ENCODE results near the gene RPS16. TPM values are rescaled to one million over a fixed set of nuclear protein-coding genes. Genes with fewer than 3 reads are reported as not detected.

The RPS16 gene
- total RNA-seq, 1 donor from 2014 or later = 802 TPM

DNA sequence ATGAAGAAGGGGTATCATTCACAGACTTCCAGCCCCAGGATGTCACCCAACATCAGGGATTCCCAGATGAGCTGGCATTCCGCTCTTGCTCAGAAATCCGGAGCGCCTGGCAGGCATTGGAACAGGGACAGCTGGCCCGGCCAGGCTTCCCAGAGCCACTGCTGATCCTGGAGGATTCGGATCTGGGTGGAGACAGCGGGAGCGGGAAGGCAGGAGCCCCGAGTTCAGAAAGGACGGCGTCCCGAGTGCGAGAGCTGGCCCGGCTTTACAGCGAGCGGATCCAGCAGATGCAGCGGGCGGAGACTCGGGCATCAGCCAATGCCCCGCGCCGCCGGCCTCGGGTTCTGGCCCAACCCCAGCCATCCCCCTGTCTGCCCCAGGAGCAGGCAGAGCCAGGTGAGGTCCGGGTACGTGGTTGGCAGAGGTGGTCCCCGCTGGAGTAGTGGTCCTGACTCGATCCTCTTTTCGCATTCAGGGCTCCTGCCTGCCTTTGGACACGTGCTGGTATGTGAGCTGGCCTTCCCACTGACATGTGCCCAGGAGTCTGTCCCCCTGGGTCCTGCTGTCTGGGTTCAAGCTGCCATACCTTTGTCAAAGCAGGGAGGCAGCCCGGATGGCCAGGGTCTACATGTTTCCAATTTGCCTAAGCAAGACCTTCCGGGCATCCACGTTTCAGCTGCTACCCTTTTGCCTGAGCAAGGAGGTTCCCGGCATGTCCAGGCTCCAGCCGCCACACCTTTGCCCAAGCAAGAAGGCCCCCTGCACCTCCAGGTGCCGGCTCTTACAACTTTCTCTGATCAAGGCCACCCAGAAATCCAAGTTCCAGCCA, 12.3 kb downstream of the RPS16 start:
- no peak for DNase-seq (ENCODE audit: extremely low read depth, low read depth, low spot score)

DNA sequence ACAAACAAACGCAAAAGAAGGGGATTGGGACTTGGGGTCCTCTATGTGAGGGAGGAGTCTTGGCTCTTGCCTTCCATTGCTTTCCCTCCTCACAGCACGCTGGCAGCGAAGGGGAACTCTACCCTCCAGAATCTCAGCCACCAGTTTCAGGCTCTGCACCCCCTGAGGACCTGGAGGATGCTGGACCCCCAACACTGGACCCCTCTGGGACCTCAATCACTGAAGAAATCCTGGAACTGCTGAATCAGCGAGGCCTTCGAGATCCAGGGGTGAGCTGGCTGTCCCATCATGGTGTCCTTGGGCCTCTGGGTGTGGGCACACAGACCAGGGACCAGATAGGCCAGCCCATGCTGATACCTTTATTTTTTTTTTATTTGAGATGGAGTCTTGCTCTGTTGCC, 13.7 kb downstream of the RPS16 start:
- DNase-seq (ENCODE audit: extremely low read depth, low read depth, low spot score) = no peak

DNA sequence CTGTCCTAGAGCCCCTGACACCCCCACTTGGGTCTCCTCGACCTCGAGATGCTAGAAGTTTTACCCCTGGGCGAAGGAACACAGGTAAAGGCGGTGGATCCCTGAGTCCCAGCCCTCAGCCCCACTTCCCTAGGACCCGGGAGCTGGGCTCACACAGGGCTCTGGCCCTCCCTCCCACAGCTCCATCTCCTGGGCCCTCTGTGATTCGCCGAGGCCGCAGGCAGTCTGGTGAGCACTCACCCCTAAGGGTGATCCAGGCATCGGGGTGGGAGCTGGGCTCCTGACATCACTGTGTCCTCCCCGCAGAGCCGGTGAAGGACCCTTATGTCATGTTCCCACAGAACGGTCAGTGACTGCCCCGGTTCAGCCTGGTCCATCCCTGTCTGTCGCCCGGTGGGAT, 15.0 kb downstream of the RPS16 start:
- no peak for DNase-seq (ENCODE audit: extremely low read depth, low read depth, low spot score)

DNA sequence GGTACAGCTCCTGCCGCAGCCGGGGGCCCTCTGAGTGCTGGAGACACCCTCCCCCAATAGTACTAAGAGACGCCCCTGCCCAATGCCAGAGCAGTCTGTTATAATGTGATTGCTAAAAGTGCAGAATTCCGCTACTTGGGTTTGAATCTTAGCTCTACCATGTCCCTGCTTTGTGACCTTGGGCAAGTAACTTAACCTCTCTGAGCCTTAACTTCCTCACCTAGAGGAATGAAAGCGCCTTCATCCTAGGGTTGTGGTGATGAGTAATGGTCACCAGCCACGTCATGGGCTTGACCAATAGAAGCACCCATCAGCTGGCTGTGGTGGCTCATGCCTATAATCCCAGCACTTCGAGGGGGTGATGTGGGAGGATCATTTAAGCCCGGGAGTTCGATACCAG, 16.7 kb downstream of the RPS16 start:
- DNase-seq (ENCODE audit: extremely low read depth, low read depth, low spot score) = no peak

DNA sequence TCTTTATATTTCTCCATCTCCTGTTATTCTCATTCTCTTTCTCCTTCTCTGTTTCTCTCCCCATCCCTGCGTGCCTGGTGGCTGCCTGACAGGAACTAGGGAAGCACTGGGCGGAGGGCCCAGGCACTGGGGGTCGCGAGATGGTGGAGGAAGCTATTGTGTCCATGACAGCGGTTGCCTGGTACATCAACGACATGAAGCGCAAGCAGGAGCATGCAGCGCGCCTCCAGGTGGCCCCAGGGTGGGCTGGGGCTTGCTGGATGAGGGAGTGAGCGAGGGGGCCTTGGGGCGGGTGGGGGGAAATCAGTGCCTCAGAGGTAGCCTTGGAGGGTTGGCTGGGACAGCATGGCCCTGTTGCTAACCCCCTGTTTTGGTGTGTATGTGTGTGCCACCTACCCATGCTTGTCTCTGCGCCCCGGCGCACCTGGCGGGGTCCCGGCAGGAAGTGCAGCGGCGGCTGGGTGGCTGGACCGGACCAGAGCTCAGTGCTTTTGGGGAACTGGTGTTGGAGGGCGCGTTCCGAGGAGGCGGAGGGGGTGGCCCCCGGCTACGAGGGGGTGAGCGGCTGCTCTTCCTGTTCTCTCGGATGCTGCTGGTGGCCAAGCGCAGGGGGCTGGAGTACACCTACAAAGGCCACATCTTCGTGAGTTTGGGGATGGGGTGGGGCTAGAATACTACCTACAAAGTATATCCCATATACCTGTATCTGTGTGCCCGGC, 18.1 kb downstream of the RPS16 start:
- DNase-seq (ENCODE audit: extremely low read depth, low read depth, low spot score) = no peak

DNA sequence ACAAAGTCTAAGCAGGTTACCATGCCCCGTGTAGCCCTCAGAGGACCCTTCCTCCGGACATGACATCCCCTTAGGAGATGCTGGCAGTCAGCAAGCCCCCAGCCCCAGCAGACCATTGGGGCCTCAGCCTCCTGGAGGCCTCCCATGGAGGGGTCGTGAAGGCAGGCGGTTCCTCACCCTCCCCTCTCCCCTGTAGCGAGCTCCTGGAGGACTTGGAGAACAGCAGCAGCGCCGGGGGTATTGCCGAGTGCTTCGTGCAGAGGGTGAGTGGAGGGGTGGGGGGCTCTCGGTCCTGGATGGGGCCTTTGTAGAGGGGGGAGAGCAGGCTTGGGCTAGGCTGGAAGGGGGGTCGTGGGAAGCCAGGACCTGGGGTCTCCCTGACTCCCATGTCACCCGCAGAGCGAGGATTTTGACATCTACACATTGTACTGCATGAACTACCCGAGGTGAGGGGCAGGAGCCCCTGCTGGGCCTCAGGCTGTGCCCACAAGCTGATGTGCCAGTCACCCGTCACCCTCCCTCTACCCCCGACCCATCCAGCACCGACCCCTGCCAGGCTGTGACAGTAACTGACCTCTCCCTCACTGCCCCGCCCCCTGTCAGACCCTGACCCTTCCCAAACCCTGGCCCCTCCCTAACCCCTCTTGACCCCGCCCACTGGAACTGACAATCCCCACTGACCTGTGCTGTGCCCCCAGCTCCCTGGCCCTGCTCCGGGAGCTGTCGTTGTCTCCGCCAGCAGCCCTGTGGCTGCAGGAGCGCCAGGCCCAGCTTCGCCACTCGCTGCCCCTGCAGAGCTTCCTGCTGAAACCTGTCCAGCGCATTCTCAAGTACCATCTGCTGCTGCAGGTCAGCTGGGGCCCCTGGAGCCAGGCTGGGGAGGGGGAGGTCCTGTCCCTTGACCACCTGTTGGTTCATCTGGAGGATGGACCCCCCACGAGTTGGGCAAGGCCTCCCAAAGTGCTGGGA, 19.3 kb downstream of the RPS16 start:
- no peak for DNase-seq (ENCODE audit: extremely low read depth, low read depth, low spot score)

DNA sequence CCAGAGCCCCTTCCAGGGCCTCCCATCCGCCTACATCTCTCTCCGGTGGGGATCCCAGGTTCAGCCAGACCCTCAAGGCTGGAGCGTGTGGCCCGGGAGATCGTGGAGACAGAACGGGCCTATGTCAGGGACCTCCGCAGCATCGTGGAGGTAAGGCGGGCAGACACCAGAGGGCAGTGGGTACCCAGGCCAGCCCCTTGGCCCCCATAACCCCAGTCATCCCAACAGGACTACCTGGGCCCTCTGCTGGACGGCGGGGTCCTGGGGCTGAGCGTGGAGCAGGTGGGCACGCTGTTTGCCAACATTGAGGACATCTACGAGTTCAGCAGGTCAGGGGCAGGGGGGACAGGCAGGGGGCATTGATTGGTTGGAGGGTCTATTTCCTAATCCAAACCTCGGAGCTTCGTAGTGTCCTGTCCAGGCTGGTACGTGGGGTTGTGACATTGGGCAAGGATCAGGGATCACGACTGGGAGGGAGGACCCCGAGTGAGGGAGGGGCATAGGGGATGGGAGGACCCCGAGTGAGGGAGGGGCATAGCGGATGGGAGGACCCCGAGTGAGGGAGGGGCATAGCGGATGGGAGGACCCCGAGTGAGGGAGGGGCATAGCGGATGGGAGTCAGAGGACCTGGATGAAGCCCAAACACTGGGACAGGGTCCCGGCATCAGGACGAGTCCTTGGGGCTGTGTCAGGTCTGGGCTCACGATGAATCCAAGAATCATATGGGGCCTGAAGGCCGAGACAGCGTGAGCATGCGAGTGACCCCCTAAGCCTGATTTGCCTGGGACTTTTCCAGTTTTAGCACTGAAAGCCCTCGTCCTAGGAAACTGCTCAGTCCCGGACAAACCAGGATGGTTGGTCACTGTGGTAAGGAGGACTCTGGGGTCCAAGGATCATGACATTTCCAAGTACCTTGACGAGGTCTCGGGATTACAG, 20.4 kb downstream of the RPS16 start:
- no peak for DNase-seq (ENCODE audit: extremely low read depth, low read depth, low spot score)

DNA sequence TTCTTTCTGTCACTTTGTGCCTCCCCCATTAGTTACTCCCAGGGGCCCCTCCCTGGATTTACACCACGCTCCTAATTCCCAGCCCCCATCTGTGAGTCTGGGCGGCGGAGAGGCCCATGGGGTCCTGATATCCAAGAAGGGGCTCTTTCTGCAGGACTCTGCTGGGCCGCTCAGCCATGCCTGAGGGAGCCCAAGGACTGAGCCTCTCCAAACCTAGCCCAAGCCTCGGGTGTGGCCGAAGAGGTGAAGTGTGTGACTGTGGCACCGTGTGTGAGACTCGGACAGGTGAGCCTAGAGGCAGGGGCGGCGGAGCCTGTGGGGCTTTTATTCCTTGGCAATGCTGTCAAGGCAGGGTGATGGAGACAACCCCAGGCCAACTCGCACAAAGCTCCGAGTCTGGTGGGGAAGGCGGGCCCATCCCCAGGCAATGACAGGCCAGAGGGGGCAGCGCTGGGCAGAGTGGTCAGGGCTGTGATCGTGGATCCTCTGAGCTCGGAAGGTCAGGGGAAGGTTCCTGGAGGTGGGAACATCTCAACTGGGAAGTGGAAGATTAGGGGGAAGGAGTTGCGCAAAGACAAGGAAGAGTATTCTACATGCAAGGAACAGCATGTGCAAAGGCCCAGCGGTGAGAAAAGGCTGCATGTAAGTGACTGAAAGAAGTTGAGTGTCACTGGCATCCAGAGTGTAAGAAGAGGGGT, 21.7 kb downstream of the RPS16 start:
- no peak for DNase-seq (ENCODE audit: extremely low read depth, low read depth, low spot score)

DNA sequence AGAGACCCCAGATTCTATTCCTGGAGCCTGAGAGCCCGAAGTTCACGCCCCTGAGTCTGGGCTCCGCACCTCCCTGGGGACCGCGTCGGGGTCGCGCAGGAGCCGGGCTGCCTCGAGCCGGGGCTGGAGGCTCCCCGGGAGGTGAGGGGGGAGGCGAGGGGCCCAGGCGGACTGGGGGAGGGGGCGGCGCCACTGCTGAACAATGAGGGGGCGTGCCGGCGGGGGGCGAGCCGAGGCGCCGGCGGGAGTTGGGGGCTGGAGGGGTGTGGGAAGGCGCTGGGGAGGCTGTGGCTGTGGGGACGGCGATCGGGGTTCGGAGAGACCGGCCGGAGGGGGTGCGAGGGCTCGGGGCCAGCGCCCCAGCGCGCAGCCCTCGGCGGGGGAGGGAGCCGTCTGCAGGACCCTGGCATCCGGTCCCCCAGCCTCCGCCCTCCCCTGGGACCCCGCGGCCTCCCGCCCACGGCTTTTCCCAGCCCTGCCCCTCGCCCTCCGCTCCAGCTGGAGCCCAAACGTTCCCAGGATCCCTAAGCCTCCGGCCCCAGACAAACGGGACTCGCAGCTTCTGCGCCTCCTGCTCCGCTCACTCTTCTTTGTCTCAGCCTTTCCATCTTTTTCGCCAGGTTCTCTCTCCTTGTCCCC, 22.4 kb downstream of the RPS16 start:
- no peak for DNase-seq (ENCODE audit: extremely low read depth, low read depth, low spot score)

DNA sequence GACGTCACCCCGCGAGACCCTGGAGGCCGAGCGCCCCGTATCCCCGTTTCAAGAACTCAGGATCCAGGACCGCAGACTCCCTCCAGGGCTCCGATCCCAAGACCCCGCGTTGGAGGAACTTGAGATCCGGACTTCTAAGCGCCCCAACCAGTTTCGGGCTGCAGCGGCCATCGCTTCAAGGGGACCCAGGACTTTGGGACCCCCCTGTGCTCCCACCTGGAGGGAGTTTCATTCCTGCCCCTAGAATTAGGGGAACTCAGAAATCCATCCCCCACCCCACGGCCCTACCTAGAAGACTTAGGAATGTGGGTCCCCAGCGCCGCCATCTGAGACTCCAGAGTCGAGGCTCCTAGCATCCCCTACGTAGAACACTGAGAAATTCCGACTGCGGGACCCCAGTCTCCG, 22.9 kb downstream of the RPS16 start:
- DNase-seq (ENCODE audit: extremely low read depth, low read depth, low spot score) = no peak

DNA sequence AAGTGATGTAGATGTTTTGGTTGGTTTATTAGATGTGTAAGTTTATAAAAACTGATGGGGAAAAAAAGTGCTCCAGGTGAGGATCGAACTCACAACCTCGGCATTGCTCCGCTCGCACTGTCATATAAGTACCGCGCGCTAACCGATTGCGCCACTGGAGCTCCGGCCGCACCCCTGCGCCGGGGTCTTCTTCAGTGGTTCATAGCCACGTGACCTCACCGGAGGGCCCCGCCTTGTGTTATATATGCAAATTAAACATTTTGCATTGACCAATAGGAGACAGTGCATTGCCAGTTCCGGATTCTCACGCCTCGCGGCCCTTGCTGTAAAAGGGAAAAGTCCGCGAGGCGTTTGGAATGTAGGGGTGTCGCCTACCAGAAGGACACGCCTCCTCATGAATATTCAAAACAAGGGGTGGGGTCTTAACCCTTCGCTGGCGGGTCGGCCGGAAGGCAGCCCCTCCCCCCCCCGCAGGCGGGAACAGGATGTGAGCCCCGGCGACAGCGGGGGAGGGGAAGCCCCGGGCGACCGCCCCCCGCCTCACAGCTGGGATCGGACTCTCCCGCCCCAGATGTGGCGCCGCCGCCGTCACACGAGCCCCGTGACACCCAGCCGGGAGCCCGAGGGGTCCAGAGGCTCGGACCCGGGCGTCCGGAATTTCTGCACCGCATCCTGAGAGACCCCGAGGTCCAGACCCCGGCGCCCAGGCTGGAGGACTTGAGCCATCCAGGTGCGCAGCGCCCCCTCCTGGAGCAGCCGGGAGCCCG, 23.5 kb downstream of the RPS16 start, which contains the start of gene PLEKHG2:
PLEKHG2 (plus strand) TSS at position 570 of the 767 bp plus-strand sequence. CDS start 1,418 bp downstream, outside the sequence.
- peak; percentile 95 for DNase-seq (ENCODE audit: extremely low read depth, low read depth, low spot score)

DNA sequence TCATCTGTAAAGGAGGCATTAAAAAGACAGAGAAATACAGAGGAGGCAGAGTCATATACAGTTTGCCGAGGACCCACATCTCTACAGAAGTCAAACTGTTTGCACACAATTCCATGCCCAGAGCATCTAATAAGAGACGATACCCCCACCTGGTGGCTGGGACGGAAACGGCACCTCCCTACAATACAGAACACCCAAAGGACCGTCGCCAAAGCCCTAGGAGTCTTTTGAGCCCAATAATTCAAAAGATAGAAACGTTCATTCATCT, 24.0 kb downstream of the RPS16 start:
- DNase-seq (ENCODE audit: extremely low read depth, low read depth, low spot score) = no peak

DNA sequence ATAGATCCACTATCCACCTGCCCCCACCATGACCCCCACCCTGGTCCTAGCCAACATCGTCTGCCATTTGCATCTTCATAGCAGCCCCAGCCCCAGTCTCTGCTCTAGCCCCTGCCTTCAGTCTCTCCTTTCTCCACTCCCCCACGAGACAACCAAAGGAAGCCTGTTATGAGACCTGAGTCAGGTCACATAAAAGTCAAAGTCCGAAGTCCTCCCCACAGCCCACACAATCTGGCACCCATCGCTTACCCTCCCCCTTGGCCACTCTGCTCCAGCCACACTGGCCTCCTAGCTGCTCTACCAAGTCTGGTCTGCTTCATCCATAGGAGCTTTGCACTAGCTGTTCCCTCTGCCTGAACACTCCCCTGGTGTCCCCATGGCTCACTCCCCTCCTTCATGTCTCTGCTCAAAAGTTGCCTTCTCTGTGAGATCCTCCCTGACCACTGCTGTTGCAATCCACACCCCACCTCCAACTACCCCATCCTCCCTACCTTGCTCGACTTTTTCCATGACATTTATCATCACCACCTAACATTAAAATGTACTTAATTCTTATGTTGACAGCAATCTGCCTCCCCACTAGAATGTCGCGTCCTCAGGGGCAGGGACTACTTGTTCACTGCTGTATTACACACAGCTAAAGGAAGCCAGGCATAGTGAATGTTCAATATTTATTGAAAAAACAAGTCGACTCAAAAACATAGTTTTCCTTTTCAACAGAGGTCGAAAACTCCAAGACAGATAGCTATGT, 24.5 kb downstream of the RPS16 start:
- no peak for DNase-seq (ENCODE audit: extremely low read depth, low read depth, low spot score)

DNA sequence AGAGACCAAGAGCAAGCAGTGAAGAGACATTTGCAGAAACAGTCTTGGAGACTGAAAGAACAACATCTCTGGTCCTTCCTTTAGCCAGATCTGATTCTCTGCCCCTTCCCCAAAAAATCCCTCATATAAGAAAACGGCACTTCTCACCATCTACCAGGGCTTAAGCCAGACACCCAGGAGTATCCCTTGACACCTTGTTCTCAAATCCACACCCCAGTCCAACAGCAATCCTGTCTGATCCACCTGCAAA, 25.0 kb downstream of the RPS16 start:
- DNase-seq (ENCODE audit: extremely low read depth, low read depth, low spot score) = no peak

DNA sequence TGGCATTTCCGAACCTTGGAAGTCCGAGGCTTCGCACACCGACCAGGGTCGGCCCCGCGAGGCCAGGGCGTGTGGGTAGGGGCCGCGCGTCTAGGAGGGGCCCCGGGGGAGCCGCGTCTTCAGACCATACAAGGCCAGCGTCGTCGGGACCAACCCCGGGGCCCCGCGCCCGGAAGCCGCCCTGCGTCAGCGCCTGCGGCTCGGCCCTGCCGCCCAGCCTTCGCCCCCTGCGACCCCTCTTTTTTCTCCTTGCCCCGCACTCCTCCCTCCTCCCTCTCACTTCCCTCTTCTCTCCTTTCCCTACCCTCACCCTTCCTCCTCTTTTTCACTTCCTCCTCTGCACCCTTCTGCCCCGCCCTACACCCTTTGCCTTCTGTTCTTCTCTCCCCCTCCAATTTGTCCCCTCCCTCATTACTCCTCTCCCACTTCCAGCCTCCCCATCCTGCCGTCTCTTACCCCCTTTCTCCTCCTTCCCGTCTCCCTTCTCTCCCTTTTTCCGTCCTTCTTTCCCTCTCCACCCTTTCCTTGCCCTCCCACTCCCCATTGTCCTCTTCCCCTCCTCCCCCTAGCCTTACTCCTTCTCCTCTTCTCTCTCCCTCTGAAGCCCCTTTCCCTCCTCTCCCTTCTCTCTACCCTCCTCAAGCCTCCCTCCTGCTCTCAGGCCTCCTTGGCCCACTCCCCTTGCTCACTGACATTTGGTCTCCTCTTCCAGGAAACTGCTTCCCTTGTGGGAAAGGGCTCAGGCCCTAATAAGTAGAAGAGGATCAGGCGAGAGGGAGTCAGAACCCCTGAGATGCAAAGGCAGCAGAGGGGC, 25.5 kb downstream of the RPS16 start:
- no peak for DNase-seq (ENCODE audit: extremely low read depth, low read depth, low spot score)

DNA sequence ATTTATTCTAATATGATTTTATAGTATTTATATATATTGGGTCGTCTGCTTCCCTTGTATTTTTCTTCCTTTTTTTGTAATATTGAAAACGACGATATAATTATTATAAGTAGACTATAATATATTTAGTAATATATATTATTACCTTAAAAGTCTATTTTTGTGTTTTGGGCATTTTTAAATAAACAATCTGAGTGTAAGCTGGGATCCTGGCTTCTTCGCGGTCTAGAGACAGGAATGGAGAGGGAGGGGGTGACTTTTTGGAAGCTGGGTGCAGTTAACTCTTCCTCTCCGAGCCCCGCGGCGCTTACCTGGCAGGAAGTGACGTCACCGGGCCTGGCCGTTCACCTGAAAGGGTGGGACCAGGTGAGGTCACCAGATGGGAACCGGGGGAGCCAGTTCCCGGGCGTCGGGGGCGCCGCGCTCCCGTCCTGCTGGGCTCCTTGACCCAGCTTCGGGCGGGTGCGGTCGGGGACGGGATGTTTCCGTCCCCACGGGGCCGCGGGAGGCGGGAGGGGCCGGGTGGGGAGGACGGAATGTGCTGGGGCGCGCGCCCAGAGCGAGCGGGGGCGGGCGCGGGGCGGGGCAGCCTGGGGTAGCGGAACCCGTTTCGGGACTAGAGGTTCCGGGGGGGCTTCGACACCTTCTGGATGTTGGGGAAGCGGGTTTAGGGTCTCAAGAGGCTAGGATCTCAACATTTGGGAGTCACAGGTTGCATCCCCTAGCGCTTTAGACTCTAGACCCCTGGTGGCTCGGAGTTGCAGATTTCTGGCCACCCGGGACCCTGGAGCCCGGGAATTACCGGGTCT, 26.3 kb downstream of the RPS16 start:
- DNase-seq (ENCODE audit: extremely low read depth, low read depth, low spot score) = no peak
